Measurements from ENCODE around the gene FAM181A.

Gene FAM181A

DNA sequence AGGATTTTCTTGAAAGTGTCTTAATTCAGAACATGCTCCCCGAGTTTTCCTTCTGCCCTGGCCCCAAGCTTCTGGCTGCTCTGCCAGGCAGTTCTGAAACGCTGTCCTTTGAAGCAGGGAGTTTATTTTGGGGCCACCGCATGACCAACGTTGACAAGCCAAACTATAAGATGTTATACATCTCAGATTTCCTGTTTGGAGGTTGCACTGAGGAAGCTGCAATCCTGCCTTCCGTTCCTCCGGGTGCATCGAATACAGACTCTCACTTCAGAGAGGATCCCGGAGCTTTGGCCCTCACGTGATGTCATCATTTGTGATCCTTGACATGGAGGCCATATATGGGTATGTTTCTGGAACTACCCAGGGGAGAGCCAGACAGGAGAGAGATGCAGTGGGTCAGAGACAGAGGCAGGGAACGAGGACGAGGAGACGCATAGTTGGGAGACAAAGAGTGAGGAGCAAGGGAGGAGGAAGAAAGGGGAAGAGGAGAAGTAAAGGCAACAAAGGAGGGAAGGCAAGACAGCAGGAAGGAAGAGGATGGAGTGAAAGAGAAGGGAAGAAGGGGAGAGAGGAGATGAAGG, 49.4 kb downstream of the FAM181A start, which contains the start of gene ASB2:
Gene ASB2 (minus strand): TSS at position 94 of the 581 bp plus-strand sequence. CDS start 12,031 bp downstream, outside the sequence.
- in situ Hi-C loops (cut with HindIII; ENCODE audit: low sequenced_read_pairs): no loop called here

DNA sequence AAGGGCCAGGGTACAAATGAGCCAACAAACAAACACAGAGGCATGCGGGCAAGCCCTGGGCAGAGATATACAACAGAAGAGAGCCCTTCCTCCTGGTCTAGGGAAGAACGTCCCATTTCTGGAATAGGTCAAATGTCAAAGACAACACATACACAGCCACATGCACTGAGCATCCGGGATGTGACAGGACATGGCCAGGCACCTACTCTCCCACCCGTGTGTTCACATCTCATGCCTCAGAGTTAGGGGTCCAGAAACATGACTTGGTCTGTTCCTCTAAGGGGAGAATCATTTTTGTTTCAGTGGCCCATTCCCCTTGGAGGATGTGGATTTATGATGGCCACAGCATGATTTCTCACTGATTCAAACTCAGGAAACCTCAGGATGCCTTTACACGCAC, 50.0 kb downstream of the FAM181A start:
- in situ Hi-C loops (cut with HindIII; ENCODE audit: low sequenced_read_pairs): no loop called here

DNA sequence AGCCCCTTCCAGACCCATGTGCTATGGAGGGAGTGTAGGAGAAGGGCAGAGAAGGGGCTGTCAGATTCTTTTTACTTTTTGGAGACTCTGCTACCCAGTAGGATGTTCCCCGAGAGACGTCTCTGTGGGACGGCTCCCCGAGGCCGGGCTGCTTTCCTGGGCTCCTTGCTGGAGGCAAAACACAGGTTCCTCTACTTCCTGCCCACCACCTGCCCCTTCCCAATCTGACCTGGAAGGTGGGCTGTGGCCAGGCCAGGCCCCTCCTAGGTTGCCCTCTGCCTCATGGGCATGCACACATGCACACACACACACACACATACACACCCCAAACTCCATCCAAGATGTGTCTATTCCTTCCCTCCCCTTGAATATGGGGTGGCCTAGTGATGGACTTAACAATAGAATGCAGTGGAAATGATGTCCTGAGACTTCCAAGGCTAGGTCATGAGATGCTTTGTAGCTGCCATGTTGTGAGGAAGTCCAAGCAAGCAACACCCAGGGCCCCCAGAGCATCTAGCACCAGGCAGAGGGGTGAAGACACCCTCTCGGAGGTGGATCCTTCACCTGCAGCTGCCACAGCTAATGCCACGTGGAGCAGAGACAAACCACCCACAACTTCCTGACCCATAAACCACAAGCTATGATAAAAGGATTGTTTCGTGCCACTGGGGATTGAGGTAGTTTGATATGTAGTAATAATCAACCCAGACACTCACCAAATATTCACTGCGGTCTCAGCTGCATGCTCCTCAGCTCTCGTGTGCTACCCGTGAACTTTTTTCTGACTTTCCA, 50.8 kb downstream of the FAM181A start:
- in situ Hi-C loops (cut with HindIII; ENCODE audit: low sequenced_read_pairs): no loop called here

- in situ Hi-C loops (cut with HindIII; ENCODE audit: low sequenced_read_pairs): no loop called here
These were observed 51.6 kb downstream of the FAM181A start for GRCh38 chr14:93978735-93979134.

Data from DLD1 (cell line).